Endothelial cell of umbilical vein (primary cell): ENCODE measurements around the gene PKD1. TPM values are rescaled to one million over a fixed set of nuclear protein-coding genes. Genes with fewer than 3 reads are reported as not detected.

Experiments
- BruUV-seq: library from RNA; stranded (reverse); fragments of 400-500 nt; replicated peaks from 2 replicates; lab custom pipeline; 2021; lab: Mats Ljungman, UMichigan
- CTCF ChIA-PET: fragments of 300-600, 350-600 bp; sonication (Branson Sonifier 250); formaldehyde crosslinking; loops from one replicate; lab custom pipeline; 2021; ENCODE audit warnings: antibody characterized with exemption, inconsistent platforms; lab: Charles Lee
- POLR2A ChIA-PET: fragments of 300-600, 350-600 bp; sonication (Branson Sonifier 250); formaldehyde crosslinking; loops from one replicate; lab custom pipeline; 2021; ENCODE audit warnings: antibody characterized with exemption, inconsistent platforms; lab: Charles Lee
- DNase-seq: peaks from one replicate; pipeline ENCODE4 v3.0.0-alpha.2; 2011; ENCODE audit warnings: low read depth, low spot score
- FAIRE-seq: peaks from 2 replicates; lab custom pipeline; 2011; peaks lifted over from hg19 to GRCh38; lab: Jason Lieb, UNC
- H2AFZ ChIP-seq: 2 replicates; pipeline ENCODE4 v1.6.0; 2012; ENCODE audit warnings: low read depth, low read length, control low read depth, inconsistent platforms
- H3K27ac ChIP-seq: 2 replicates; pipeline ENCODE4 v1.5.1; 2011; ENCODE audit warnings: low read depth, mild to moderate bottlenecking, control low read depth, low read length, moderate library complexity; ENCODE audit not compliant: insufficient read depth
- H3K27me3 ChIP-seq, 2 experiments: 2 replicates each; pipeline versions ENCODE4 v1.6.0 to v1.6.1; 2011; ENCODE audit warnings: low read length in 2 of 2, mixed read lengths in 1 of 2; ENCODE audit not compliant: control insufficient read depth in 2 of 2, insufficient read depth in 2 of 2
- H3K36me3 ChIP-seq, 2 experiments: 2 replicates in 1 of 2; 3 replicates in 1 of 2; pipeline ENCODE4 v1.5.1; 2011; ENCODE audit warnings: low read length in 2 of 2, mild to moderate bottlenecking in 1 of 2, moderate library complexity in 1 of 2; ENCODE audit not compliant: control insufficient read depth in 2 of 2, insufficient read depth in 2 of 2; ENCODE audit errors: extremely low read depth in 1 of 2
- H3K4me1 ChIP-seq: 3 replicates; pipeline ENCODE4 v1.5.1; 2011; ENCODE audit warnings: mild to moderate bottlenecking, low read length; ENCODE audit not compliant: control insufficient read depth, insufficient read depth; ENCODE audit errors: extremely low read depth
- H3K4me2 ChIP-seq: 2 replicates; pipeline ENCODE4 v1.6.1; 2011; ENCODE audit warnings: low read length, control low read depth, mixed read lengths; ENCODE audit not compliant: insufficient read depth
- H3K4me3 ChIP-seq, 3 experiments: fragments of 200-600 bp in 1 of 3; sonication (generic), shearing (Covaris generic) in 1 of 3; replicated peaks in 1 of 3; 2 replicates each; pipeline ENCODE4 v1.5.1; 2011 to 2016; ENCODE audit warnings: control low read depth in 3 of 3, low read length in 3 of 3, mild to moderate bottlenecking in 2 of 3, inconsistent platforms in 1 of 3, low read depth in 1 of 3, moderate library complexity in 1 of 3; ENCODE audit not compliant: insufficient read depth in 1 of 3
- H3K79me2 ChIP-seq: 2 replicates; pipeline ENCODE4 v1.6.0; 2012; ENCODE audit warnings: low read length, inconsistent platforms; ENCODE audit not compliant: control insufficient read depth, insufficient read depth
- H3K9ac ChIP-seq: replicated peaks from 2 replicates; pipeline ENCODE3; 2011; ENCODE audit warnings: low read length, control low read depth; ENCODE audit not compliant: insufficient read depth; ENCODE audit errors: extremely low read depth
- H3K9me1 ChIP-seq: replicated peaks from 3 replicates; pipeline ENCODE4 v1.6.0; 2011; ENCODE audit warnings: mild to moderate bottlenecking, low read length; ENCODE audit not compliant: control insufficient read depth, insufficient read depth; ENCODE audit errors: extremely low read depth
- H3K9me3 ChIP-seq: replicated peaks from 2 replicates; pipeline ENCODE4 v1.5.1; 2012; ENCODE audit warnings: low read length, inconsistent platforms; ENCODE audit not compliant: control insufficient read depth, insufficient read depth
- H4K20me1 ChIP-seq: replicated peaks from 2 replicates; pipeline ENCODE3; 2011; ENCODE audit warnings: mild to moderate bottlenecking, low read length; ENCODE audit not compliant: control insufficient read depth, insufficient read depth; ENCODE audit errors: extremely low read depth
- CTCF ChIP-seq, 2 donors: IDR thresholded peaks; 1 replicate in 1 of 2; 2 replicates in 1 of 2; pipeline ENCODE4 v1.5.1; 2011; ENCODE audit warnings: low read length in 2 of 2, mild to moderate bottlenecking in 2 of 2, moderate library complexity in 2 of 2, control low read depth in 1 of 2, inconsistent platforms in 1 of 2, low read depth in 1 of 2; ENCODE audit not compliant: insufficient read depth in 1 of 2; ENCODE audit errors: extremely low read depth in 1 of 2
- EZH2 ChIP-seq: IDR thresholded peaks from 2 replicates; pipeline ENCODE4 v1.6.1; 2012; ENCODE audit warnings: borderline replicate concordance, low read depth, mild to moderate bottlenecking, moderate library complexity, low read length, inconsistent platforms; ENCODE audit not compliant: severe bottlenecking
- FOS ChIP-seq: IDR thresholded peaks from 2 replicates; pipeline ENCODE4 v1.6.1; 2011; ENCODE audit warnings: mild to moderate bottlenecking, low read length, moderate library complexity, borderline replicate concordance; ENCODE audit not compliant: insufficient read depth
- GATA2 ChIP-seq: IDR thresholded peaks from 2 replicates; pipeline ENCODE4 v1.7.0; 2011; ENCODE audit warnings: low read depth, mild to moderate bottlenecking, moderate library complexity, mixed read lengths, low read length; ENCODE audit not compliant: insufficient read length, insufficient read depth
- JUN ChIP-seq: IDR thresholded peaks from 2 replicates; pipeline ENCODE4 v1.6.1; 2011; ENCODE audit warnings: borderline replicate concordance, low read depth; ENCODE audit not compliant: insufficient read length, insufficient read depth
- MYC ChIP-seq: IDR thresholded peaks from one replicate; pipeline ENCODE4 v1.6.1; 2011; ENCODE audit warnings: mild to moderate bottlenecking, low read depth, low read length
- POLR2A ChIP-seq: IDR thresholded peaks from 2 replicates; pipeline ENCODE4 v1.6.1; 2012; ENCODE audit warnings: low read depth, mild to moderate bottlenecking, control low read depth, low read length
- POLR2AphosphoS5 ChIP-seq: IDR thresholded peaks from 2 replicates; pipeline ENCODE4 v1.6.1; 2012; ENCODE audit warnings: low read depth, mild to moderate bottlenecking, control low read depth, low read length, moderate library complexity; ENCODE audit not compliant: insufficient read depth
- dilution Hi-C: fragments of 300-500 bp; cut with MboI; formaldehyde crosslinking; loops from one replicate; pipeline ENCODE4 v1.15.0; 2019; ENCODE audit warnings: low sequenced_read_pairs; ENCODE audit not compliant: extremely low pct_ligation_motif_present
- intact Hi-C: fragments of 100-400 bp; cut with micrococcal nuclease; formaldehyde crosslinking; loops from one replicate; pipeline ENCODE4 v1.10.0; 2022
- polyA plus RNA-seq, 4 experiments: library from polyadenylated mRNA; depleted of rRNA in 3 of 4; stranded (reverse) in 3 of 4; unstranded in 1 of 4; fragments of >200 nt; gene quantifications; 2 replicates each; pipeline versions ENCODE4 v1.2.1 to v1.2.3, GENCODE V29; 2011 to 2012; ENCODE audit warnings: missing spikeins in 1 of 4
- total RNA-seq: library from RNA; stranded (reverse); gene quantifications from 2 replicates; pipeline ENCODE4 v1.2.3, GENCODE V29; 2021
- TF ChIP-seq, protein P1 (sequence below): IDR thresholded peaks from 2 replicates; pipeline ENCODE4 v1.6.1; 2011; ENCODE audit not compliant: insufficient read depth, insufficient read length

The PKD1 gene
- total and polyA plus RNA-seq, 2 donors (not counting 3 experiments of a cell fraction or from before 2014, with no cell fraction given) = 52.5 to 102 TPM

DNA sequence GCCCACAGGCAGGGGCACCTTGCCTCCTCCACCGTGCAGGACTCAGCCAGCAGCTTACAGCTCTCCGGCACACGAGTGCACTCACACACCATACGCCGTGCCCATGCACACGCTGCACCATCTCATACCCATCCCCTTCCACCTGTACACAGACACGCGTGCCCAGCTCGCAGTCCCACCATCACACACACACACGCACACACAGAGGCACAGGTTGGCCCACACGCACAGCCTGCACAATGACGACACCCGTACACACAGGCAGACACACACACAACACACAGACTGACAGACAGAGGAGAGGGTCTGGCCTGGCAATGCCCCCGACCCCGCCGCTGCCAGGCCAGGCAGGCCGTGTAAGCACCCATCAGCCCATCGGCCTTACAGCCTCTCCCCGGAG is 48.6 kb upstream of the PKD1 start:
- Histone ChIP-seq H3K9ac (no peak overlapping the region), H3K4me1 (no peaks in the 10 kb centered on the region), H3K27ac (no peak overlapping the region), H4K20me1 (no peaks in the 10 kb centered on the region), H3K36me3 (no peaks in the 10 kb centered on the region), H3K4me3 (no peak overlapping the region), H3K9me3 (no peaks in the 10 kb centered on the region), H3K9me1 (no peaks in the 10 kb centered on the region), H3K27me3 (no peaks in the 10 kb centered on the region), H2AFZ (no peak overlapping the region), H3K79me2 (no peaks in the 10 kb centered on the region), H3K4me2 (no peak overlapping the region)
- no TSS peak for BruUV-seq
- dilution Hi-C loops (no loop called here), intact Hi-C loops (no loop called here)
- ChIA-PET POLR2A (interaction anchor here (1.9 kb wide), 1 partner anchor 29 kb away, joined by 5 read pairs; the partner anchor contains the start of gene TRAF7), CTCF (no interaction called here)
- FAIRE-seq (no peak), DNase-seq (no peak)
- no peak for TF ChIP-seq FOS
- TF ChIP-seq POLR2AphosphoS5 = no peak

GRCh38 chr16:2183671-2184070 is 48.0 kb upstream of the PKD1 start:
- H3K9me3 ChIP-seq = no peaks in the 10 kb centered on the region
- no peak overlapping the region for H3K27ac ChIP-seq
- CTCF ChIA-PET = no interaction called here
- TF ChIP-seq MYC (no peak), EZH2 (no peak), FOS (no peak), GATA2 (no peak), JUN (no peak), CTCF (IDR thresholded peaks at IDR 0.05; ENCODE audit: extremely low read depth in 1 of 2, insufficient read depth in 1 of 2, low read depth in 1 of 2, low read length in 2 of 2) (no peak), POLR2A (no peak), POLR2AphosphoS5 (no peak)
- TF ChIP-seq, protein P1, sequence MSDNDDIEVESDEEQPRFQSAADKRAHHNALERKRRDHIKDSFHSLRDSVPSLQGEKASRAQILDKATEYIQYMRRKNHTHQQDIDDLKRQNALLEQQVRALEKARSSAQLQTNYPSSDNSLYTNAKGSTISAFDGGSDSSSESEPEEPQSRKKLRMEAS = no peak
- no peak for FAIRE-seq
- dilution Hi-C loops = no loop called here
- no peak overlapping the region for H3K9ac ChIP-seq
- POLR2A ChIA-PET = interaction anchor here (1.9 kb wide), 1 partner anchor 29 kb away, joined by 5 read pairs; the partner anchor contains the start of gene TRAF7
- no peak overlapping the region for H3K4me3 ChIP-seq
- H2AFZ ChIP-seq = no peak overlapping the region
- H3K4me2 ChIP-seq = no peak overlapping the region
- no peaks in the 10 kb centered on the region for H3K27me3 ChIP-seq
- H3K9me1 ChIP-seq = no peaks in the 10 kb centered on the region
- no peaks in the 10 kb centered on the region for H3K36me3 ChIP-seq
- intact Hi-C loops = no loop called here
- no peak for DNase-seq
- no peaks in the 10 kb centered on the region for H4K20me1 ChIP-seq
- H3K79me2 ChIP-seq = no peaks in the 10 kb centered on the region
- no TSS peak for BruUV-seq
- H3K4me1 ChIP-seq = no peaks in the 10 kb centered on the region
